ENCODE results near the gene TATDN2.

Gene TATDN2

GRCh38 chr3:10248184-10248983 is at the start of gene TATDN2:
TATDN2 (plus strand) TSS chr3:10248459; CDS start chr3:10249201, 742 bp downstream.
- peak; percentile 88 to 90 for DNase-seq

- DNase-seq: no peak
These were observed 49.3 kb upstream of the TATDN2 start for GRCh38 chr3:10198761-10199649.

- no peak for DNase-seq
These were observed 43.3 kb upstream of the TATDN2 start for GRCh38 chr3:10204921-10205320.

GRCh38 chr3:10205451-10206165 is 42.7 kb upstream of the TATDN2 start:
- DNase-seq: no peak

- DNase-seq: no peak
These were observed 42.1 kb upstream of the TATDN2 start for GRCh38 chr3:10206166-10206511.

- no peak for DNase-seq
These were observed 35.0 kb upstream of the TATDN2 start for GRCh38 chr3:10213156-10213792.

GRCh38 chr3:10215578-10216368 is 32.5 kb upstream of the TATDN2 start:
- no peak for DNase-seq

- DNase-seq: no peak
These were observed 30.9 kb upstream of the TATDN2 start for GRCh38 chr3:10217359-10217758.

- no peak for DNase-seq
These were observed 28.5 kb upstream of the TATDN2 start for GRCh38 chr3:10219737-10220136.

GRCh38 chr3:10223676-10224639 is 24.3 kb upstream of the TATDN2 start:
- DNase-seq: no peak

GRCh38 chr3:10224794-10225665 is 23.2 kb upstream of the TATDN2 start:
- no peak for DNase-seq

- no peak for DNase-seq
These were observed 22.0 kb upstream of the TATDN2 start for GRCh38 chr3:10226293-10226692.

GRCh38 chr3:10228248-10228950 is 19.9 kb upstream of the TATDN2 start:
- no peak for DNase-seq

- no peak for DNase-seq
These were observed 18.7 kb upstream of the TATDN2 start for GRCh38 chr3:10229576-10229975.

- DNase-seq: no peak
These were observed 16.1 kb upstream of the TATDN2 start for GRCh38 chr3:10232137-10232536.

- no peak for DNase-seq
These were observed 14.3 kb upstream of the TATDN2 start for GRCh38 chr3:10233988-10234387.

- DNase-seq: no peak
These were observed 13.6 kb upstream of the TATDN2 start for GRCh38 chr3:10234526-10235230.

- DNase-seq: no peak
These were observed 12.7 kb upstream of the TATDN2 start for GRCh38 chr3:10235551-10235950.

Measured in NCI-H1930 (cell line).